ENCODE results near the gene PCDHA8. TPM values are rescaled to one million over a fixed set of nuclear protein-coding genes. Genes with fewer than 3 reads are reported as not detected.
"Not testable (repeated sequence)": the region's sequence is repeated elsewhere in the genome, so short reads cannot be mapped to it uniquely, and the experiment has no call there.

PCDHA8 gene
- total and polyA plus RNA-seq, 10 donors = 0.11 to 0.52 (median 0.25) TPM; not detected in 5

- H3K4me3 ChIP-seq = peak within 1 kb of the TSS in 2 of 8 donors; percentile 7 to 19
- H3K4me1 ChIP-seq = no peaks in the 10 kb centered on the region
- no peak within 1 kb of the TSS for H3K27ac ChIP-seq
- WGBS, 5 donors = 31 to 43% (median 34%) methylated on average over 39 of the region's 39 CpGs
- intact Hi-C loops (cut with DNase I; ENCODE audit: low total_unique reads) = no loop called here
- H3K9me3 ChIP-seq = peaks cover 0 to 73% (median 35%) of the 10 kb centered on the region in 8 donors
- TF ChIP-seq POLR2A (IDR thresholded peaks at IDR 0.05) (no peak), POLR2AphosphoS5 (IDR thresholded peaks at IDR 0.05) (no peak), CTCF (IDR thresholded peaks at IDR 0.05 in 8 of 11, conservative IDR thresholded peaks at IDR 0.05 in 3 of 11) (peak in 2 of 11 experiments; percentile 15 to 26)
- no peaks in the 10 kb centered on the region for H3K36me3 ChIP-seq
- DNase-seq = no peak
- peaks cover 0 to 60% (median 8%) of the 10 kb centered on the region in 7 donors for H3K27me3 ChIP-seq (replicated peaks in 1 of 7)
Measured at GRCh38 chr5:140821375-140822280, 19.4 kb upstream of the PCDHA8 start, which contains the start of gene PCDHA5. PCDHA5 (plus strand) TSS chr5:140821613.

DNA sequence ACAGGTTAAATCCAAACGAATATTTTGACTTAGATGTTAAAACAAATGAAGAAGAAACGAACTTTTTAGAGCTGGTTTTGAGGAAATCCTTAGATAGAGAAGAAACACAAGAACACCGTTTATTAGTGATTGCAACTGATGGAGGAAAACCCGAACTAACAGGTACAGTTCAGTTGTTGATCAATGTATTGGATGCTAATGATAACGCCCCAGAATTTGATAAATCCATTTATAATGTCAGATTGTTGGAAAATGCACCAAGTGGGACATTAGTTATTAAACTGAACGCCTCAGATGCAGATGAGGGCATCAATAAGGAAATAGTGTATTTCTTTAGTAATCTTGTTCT, 18.7 kb upstream of the PCDHA8 start:
- no peak for TF ChIP-seq POLR2A (IDR thresholded peaks at IDR 0.05)
- TF ChIP-seq POLR2AphosphoS5 (IDR thresholded peaks at IDR 0.05) = no peak
- TF ChIP-seq CTCF (IDR thresholded peaks at IDR 0.05 in 8 of 11, conservative IDR thresholded peaks at IDR 0.05 in 3 of 11) = no peak
- H3K27me3 ChIP-seq (replicated peaks in 1 of 7) = peaks cover 0 to 66% (median 8%) of the 10 kb centered on the region in 7 donors
- no peak overlapping the region for H3K27ac ChIP-seq
- intact Hi-C loops (cut with DNase I; ENCODE audit: low total_unique reads) = no loop called here
- H3K9me3 ChIP-seq = peaks cover 0 to 73% (median 32%) of the 10 kb centered on the region in 8 donors
- no peak for DNase-seq
- no peaks in the 10 kb centered on the region for H3K4me1 ChIP-seq
- no peaks in the 10 kb centered on the region for H3K36me3 ChIP-seq
- no peak overlapping the region for H3K4me3 ChIP-seq
- WGBS, 5 donors = 20 to 31% (median 29%) methylated on average over 6 of the region's 6 CpGs

DNA sequence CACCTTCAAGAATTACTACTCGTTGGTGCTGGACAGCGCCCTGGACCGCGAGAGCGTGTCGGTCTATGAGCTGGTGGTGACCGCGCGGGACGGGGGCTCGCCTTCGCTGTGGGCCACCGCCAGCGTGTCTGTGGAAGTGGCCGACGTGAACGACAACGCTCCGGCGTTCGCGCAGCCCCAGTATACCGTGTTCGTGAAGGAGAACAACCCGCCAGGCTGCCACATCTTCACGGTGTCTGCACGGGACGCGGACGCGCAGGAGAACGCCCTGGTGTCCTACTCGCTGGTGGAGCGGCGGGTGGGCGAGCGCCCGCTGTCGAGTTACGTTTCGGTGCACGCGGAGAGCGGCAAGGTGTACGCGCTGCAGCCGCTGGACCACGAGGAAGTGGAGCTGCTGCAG, 18.0 kb upstream of the PCDHA8 start:
- WGBS, 5 donors = 54 to 74% (median 59%) methylated on average over 39 to 48 of the region's 48 CpGs
- H3K36me3 ChIP-seq; DNase-seq; H3K4me3 ChIP-seq; H3K4me1 ChIP-seq; H3K27ac ChIP-seq; intact Hi-C loops (cut with DNase I; ENCODE audit: low total_unique reads): not testable (repeated sequence)
- H3K27me3 ChIP-seq (replicated peaks in 1 of 7) = peaks cover 0 to 73% (median 9%) of the 10 kb centered on the region in 7 donors
- H3K9me3 ChIP-seq = peaks cover 0 to 79% (median 34%) of the 10 kb centered on the region in 8 donors

DNA sequence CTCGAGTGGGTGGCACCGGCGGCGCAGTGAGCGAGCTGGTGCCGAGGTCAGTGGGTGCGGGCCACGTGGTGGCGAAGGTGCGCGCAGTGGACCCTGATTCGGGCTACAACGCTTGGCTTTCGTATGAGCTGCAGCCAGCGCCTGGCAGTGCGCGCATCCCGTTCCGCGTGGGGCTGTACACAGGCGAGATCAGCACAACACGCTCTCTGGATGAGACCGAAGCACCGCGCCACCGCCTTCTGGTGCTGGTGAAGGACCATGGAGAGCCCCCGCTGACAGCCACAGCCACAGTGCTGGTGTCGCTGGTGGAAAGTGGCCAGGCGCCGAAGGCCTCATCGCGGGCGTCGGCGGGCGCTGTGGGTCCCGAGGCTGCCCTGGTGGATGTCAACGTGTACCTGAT, 17.5 kb upstream of the PCDHA8 start:
- peak; percentile 67 for DNase-seq
- Histone ChIP-seq H3K27ac (no peak overlapping the region), H3K4me3 (no peak overlapping the region), H3K27me3 (replicated peaks in 1 of 7) (peaks cover 0 to 78% (median 9%) of the 10 kb centered on the region in 7 donors), H3K9me3 (peaks cover 0 to 79% (median 37%) of the 10 kb centered on the region in 8 donors), H3K4me1 (no peaks in the 10 kb centered on the region), H3K36me3 (no peaks in the 10 kb centered on the region)
- intact Hi-C loops (cut with DNase I; ENCODE audit: low total_unique reads) = no loop called here
- 56 to 79% (median 59%) methylated on average over 21 to 38 of the region's 38 CpGs for WGBS, 5 donors
- TF ChIP-seq CTCF (IDR thresholded peaks at IDR 0.05 in 8 of 11, conservative IDR thresholded peaks at IDR 0.05 in 3 of 11) = no peak
- TF ChIP-seq POLR2AphosphoS5 (IDR thresholded peaks at IDR 0.05) = no peak
- TF ChIP-seq POLR2A (IDR thresholded peaks at IDR 0.05) = no peak

Measured in spleen (tissue), 11 donors.